ENCODE measurements around the gene EML4. TPM values are rescaled to one million over a fixed set of nuclear protein-coding genes. Genes with fewer than 3 reads are reported as not detected.

Gene EML4
- total and polyA plus RNA-seq, 10 of the 15 experiments (the other 5 are each of a cell fraction or from before 2014, with no cell fraction given): 23.1 to 91.3 (median 77.4) TPM

DNA sequence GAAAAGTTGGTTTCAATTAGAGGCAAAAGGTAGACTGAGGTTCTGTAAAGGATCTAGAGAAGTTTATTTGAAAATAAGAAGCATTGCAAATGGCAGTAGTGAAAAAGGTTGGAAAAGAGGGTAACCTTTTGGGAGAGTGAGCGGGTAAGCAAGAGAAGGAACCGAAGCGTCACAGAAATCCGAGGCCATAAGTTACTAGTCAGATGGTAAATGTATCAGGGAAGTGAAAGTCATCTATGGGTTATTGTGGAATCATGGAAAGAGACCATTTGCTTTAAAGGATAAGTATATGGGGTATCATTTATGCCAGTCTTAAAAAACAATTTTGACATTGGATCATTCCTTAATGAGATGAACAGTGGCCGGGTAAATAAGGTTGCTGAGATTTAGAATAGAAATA, 30.5 kb downstream of the EML4 start (continued):
- TF ChIP-seq, protein P1, sequence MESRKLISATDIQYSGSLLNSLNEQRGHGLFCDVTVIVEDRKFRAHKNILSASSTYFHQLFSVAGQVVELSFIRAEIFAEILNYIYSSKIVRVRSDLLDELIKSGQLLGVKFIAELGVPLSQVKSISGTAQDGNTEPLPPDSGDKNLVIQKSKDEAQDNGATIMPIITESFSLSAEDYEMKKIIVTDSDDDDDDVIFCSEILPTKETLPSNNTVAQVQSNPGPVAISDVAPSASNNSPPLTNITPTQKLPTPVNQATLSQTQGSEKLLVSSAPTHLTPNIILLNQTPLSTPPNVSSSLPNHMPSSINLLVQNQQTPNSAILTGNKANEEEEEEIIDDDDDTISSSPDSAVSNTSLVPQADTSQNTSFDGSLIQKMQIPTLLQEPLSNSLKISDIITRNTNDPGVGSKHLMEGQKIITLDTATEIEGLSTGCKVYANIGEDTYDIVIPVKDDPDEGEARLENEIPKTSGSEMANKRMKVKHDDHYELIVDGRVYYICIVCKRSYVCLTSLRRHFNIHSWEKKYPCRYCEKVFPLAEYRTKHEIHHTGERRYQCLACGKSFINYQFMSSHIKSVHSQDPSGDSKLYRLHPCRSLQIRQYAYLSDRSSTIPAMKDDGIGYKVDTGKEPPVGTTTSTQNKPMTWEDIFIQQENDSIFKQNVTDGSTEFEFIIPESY (IDR thresholded peaks at IDR 0.05): no peak
- TF ChIP-seq RAD51 (IDR thresholded peaks at IDR 0.05) (no peak), JUNB (IDR thresholded peaks at IDR 0.05) (no peak), MTA3 (IDR thresholded peaks at IDR 0.05; ENCODE audit: borderline replicate concordance, low read length) (no peak), CREB1 (IDR thresholded peaks at IDR 0.05; ENCODE audit: low read depth) (no peak)

GRCh38 chr2:42200926-42201855, 32.0 kb downstream of the EML4 start:
- DNase-seq (ENCODE audit: low read depth, low spot score) (no peak), ATAC-seq (no peak), FAIRE-seq (no peak)
- no peak for TF ChIP-seq HSF1 (IDR thresholded peaks at IDR 0.05; ENCODE audit: low read depth, low read length)
- TF ChIP-seq ZNF24 (IDR thresholded peaks at IDR 0.05): no peak
- TF ChIP-seq POLR2A (IDR thresholded peaks at IDR 0.05; ENCODE audit: low read depth, low read length): no peak
- in situ Hi-C loops (cut with MboI): no loop called here
- ChIA-PET CTCF (interaction anchor here (0.8 to 1.6 kb wide), 4 partner anchors 31 to 128 kb away, joined by 3 to 6 read pairs (median 4); no protein-coding TSS in a partner anchor), RAD21 (ENCODE audit: unreplicated experiment) (interaction anchor here (0.7 kb wide), 1 partner anchor 27 kb away, joined by 3 read pairs; no protein-coding TSS in a partner anchor), SMC1A (ENCODE audit: uncharacterized antibody, unreplicated experiment) (interaction anchor here (0.8 to 1.8 kb wide), 7 partner anchors 23 to 105 kb away, joined by 3 to 6 read pairs (median 5); no protein-coding TSS in a partner anchor), POLR2A (interaction anchor here (0.6 to 0.7 kb wide), 2 partner anchors 12 to 107 kb away, joined by 3 read pairs; no protein-coding TSS in a partner anchor)
- H3K27me3 ChIP-seq (replicated peaks in 1 of 2; ENCODE audit: control insufficient read depth in 2 of 2, insufficient read depth in 2 of 2, low read length in 1 of 2): no peaks in the 10 kb centered on the region
- H3K27ac ChIP-seq (ENCODE audit: control insufficient read depth, insufficient read depth): no peak overlapping the region
- peaks cover 45% of the 10 kb centered on the region for H3K79me2 ChIP-seq (ENCODE audit: control insufficient read depth, insufficient read depth, low read length)
- H3K36me3 ChIP-seq (ENCODE audit: control insufficient read depth in 2 of 2, insufficient read depth in 2 of 2, low read length in 1 of 2): no peaks in the 10 kb centered on the region
- intact Hi-C loops (cut with micrococcal nuclease; ENCODE audit: unreplicated experiment): no loop called here
- H4K20me1 ChIP-seq (ENCODE audit: control insufficient read depth, insufficient read depth): no peaks in the 10 kb centered on the region
- peaks cover 11% of the 10 kb centered on the region; the same call in 1 of the 2 replicates for H3K4me1 ChIP-seq (ENCODE audit: control insufficient read depth, insufficient read depth, low read length)
- H3K9me3 ChIP-seq (replicated peaks; ENCODE audit: control insufficient read depth, insufficient read depth, low read length): no peaks in the 10 kb centered on the region
- H3K4me2 ChIP-seq (ENCODE audit: control insufficient read depth, insufficient read depth): no peak overlapping the region
- H2AFZ ChIP-seq (ENCODE audit: control insufficient read depth, low read depth, low read length): no peak overlapping the region
- BruUV-seq (replicated peaks): no TSS peak
- 68% methylated on average over 5 of the region's 5 CpGs for WGBS (ENCODE audit: insufficient coverage, insufficient replicate concordance, low lambda C conversion rate, missing lambda C conversion rate)
- H3K9ac ChIP-seq (ENCODE audit: control insufficient read depth, insufficient read depth, low read length): no peak overlapping the region
- no peak overlapping the region for H3K4me3 ChIP-seq
